Measurements from ENCODE around the gene PDE11A.
"Not testable (repeated sequence)": the region's sequence is repeated elsewhere in the genome, so short reads cannot be mapped to it uniquely, and the experiment has no call there.

Gene PDE11A

GRCh38 chr2:178008636-178009289 lies 63.8 kb downstream of the PDE11A start:
- no peak for DNase-seq

- DNase-seq = no peak
Observed at GRCh38 chr2:178006710-178007109, 65.9 kb downstream of the PDE11A start.

GRCh38 chr2:178005756-178006155 lies 66.8 kb downstream of the PDE11A start:
- no peak for DNase-seq

GRCh38 chr2:178002038-178002437 lies 70.5 kb downstream of the PDE11A start:
- DNase-seq = no peak

GRCh38 chr2:177998996-177999395 lies 73.6 kb downstream of the PDE11A start:
- DNase-seq = no peak

GRCh38 chr2:177998006-177998405 lies 74.6 kb downstream of the PDE11A start:
- no peak for DNase-seq

GRCh38 chr2:177992992-177993391 lies 79.6 kb downstream of the PDE11A start:
- DNase-seq = no peak

GRCh38 chr2:177989029-177989885 lies 83.3 kb downstream of the PDE11A start:
- DNase-seq = no peak

GRCh38 chr2:177984749-177985148 lies 87.8 kb downstream of the PDE11A start:
- no peak for DNase-seq

GRCh38 chr2:177983183-177983788 lies 89.3 kb downstream of the PDE11A start:
- no peak for DNase-seq

- no peak for DNase-seq
Observed at GRCh38 chr2:177972782-177973181, 99.8 kb downstream of the PDE11A start.

- no peak for DNase-seq
Observed at GRCh38 chr2:177972123-177972522, 100.5 kb downstream of the PDE11A start.

- no peak for DNase-seq
Observed at GRCh38 chr2:177970670-177971454, 101.7 kb downstream of the PDE11A start.

GRCh38 chr2:177964892-177965291 lies 107.7 kb downstream of the PDE11A start:
- no peak for DNase-seq

GRCh38 chr2:177952151-177952550 lies 120.4 kb downstream of the PDE11A start:
- DNase-seq = no peak

GRCh38 chr2:177947598-177947997 lies 125.0 kb downstream of the PDE11A start:
- DNase-seq = not testable (repeated sequence)

- DNase-seq = not testable (repeated sequence)
Observed at GRCh38 chr2:177944530-177944929, 128.0 kb downstream of the PDE11A start.

- DNase-seq = no peak
Observed at GRCh38 chr2:177942731-177943130, 129.8 kb downstream of the PDE11A start.

GRCh38 chr2:177939211-177939610 lies 133.4 kb downstream of the PDE11A start:
- no peak for DNase-seq

- DNase-seq = no peak
Observed at GRCh38 chr2:177930916-177931315, 141.7 kb downstream of the PDE11A start.

- DNase-seq = no peak
Observed at GRCh38 chr2:177929662-177930522, 142.7 kb downstream of the PDE11A start.

- DNase-seq = no peak
Observed at GRCh38 chr2:177923323-177923722, 149.3 kb downstream of the PDE11A start.

Measured in activated T-cell treated with anti-CD3 and anti-CD28 coated beads for 4 hours (primary cell).